K562 (cell line): Measurements from ENCODE around the gene KBTBD2. TPM values are rescaled to one million over a fixed set of nuclear protein-coding genes. Genes with fewer than 3 reads are reported as not detected.

Experiments used
- BCL6 ChIP-seq: fragments of 250-450 bp; sonication (Bioruptor Pico); IDR thresholded peaks from 2 replicates; pipeline ENCODE4 v1.4.0; 2020
- CEBPZ ChIP-seq: fragments of 150-350 bp; IDR thresholded peaks from 2 replicates; pipeline ENCODE4 v1.6.1; 2014; ENCODE audit warnings: low read depth, mild to moderate bottlenecking, low read length, borderline replicate concordance
- CHCHD3 ChIP-seq: fragments of 250-450 bp; sonication (Bioruptor Pico); IDR thresholded peaks from 2 replicates; pipeline ENCODE4 v2.1.2; 2022; ENCODE audit warnings: mild to moderate bottlenecking
- DLX4 ChIP-seq: fragments of 250-450 bp; sonication (Bioruptor Pico); IDR thresholded peaks from 2 replicates; pipeline ENCODE4 v1.6.1; 2021; ENCODE audit warnings: mild to moderate bottlenecking
- FOXA1 ChIP-seq: fragments of 450-650 bp; IDR thresholded peaks from 2 replicates; pipeline ENCODE4 v1.6.1; 2016; ENCODE audit warnings: mild to moderate bottlenecking, borderline replicate concordance
- FUS ChIP-seq: fragments of 200-400 bp; formaldehyde crosslinking; optimal IDR thresholded peaks from 2 replicates; pipeline ENCODE3; 2017; ENCODE audit warnings: low read depth, low read length
- GATA2 ChIP-seq: sonication (generic); formaldehyde crosslinking; IDR thresholded peaks from 2 replicates; pipeline ENCODE4 v1.4.0; 2020; ENCODE audit warnings: mild to moderate bottlenecking, missing genetic modification reagents
- HIVEP1 ChIP-seq: fragments of 250-450 bp; sonication (Bioruptor Pico); IDR thresholded peaks from 2 replicates; pipeline ENCODE4 v1.4.0; 2020; ENCODE audit warnings: mild to moderate bottlenecking
- MXI1 ChIP-seq: IDR thresholded peaks from 2 replicates; pipeline ENCODE4 v1.6.1; 2011; ENCODE audit warnings: low read depth, mild to moderate bottlenecking, improper control_type of control experiment, low read length
- NBN ChIP-seq: fragments of 450-650 bp; IDR thresholded peaks from 2 replicates; pipeline ENCODE4 v1.6.1; 2016; ENCODE audit warnings: low read depth, mild to moderate bottlenecking
- NUFIP1 ChIP-seq: fragments of 450-650 bp; IDR thresholded peaks from 2 replicates; pipeline ENCODE4 v1.6.1; 2018; ENCODE audit not compliant: partially characterized antibody
- POLR2H ChIP-seq: IDR thresholded peaks from 2 replicates; pipeline ENCODE4 v1.6.1; 2016; ENCODE audit warnings: missing genetic modification characterization, low read depth, mild to moderate bottlenecking, control low read depth, missing compliant biosample characterization, moderate library complexity
- RBM17 ChIP-seq: fragments of 200-400 bp; formaldehyde crosslinking; IDR thresholded peaks from 2 replicates; pipeline ENCODE4 v1.6.1; 2017; ENCODE audit warnings: low read depth, mild to moderate bottlenecking, low read length, borderline replicate concordance
- RUNX1 ChIP-seq: sonication (generic); IDR thresholded peaks from 2 replicates; pipeline ENCODE4 v1.6.1; 2016; ENCODE audit warnings: antibody characterized with exemption, low read depth
- SMARCE1 ChIP-seq: fragments of 450-650 bp; IDR thresholded peaks from 2 replicates; pipeline ENCODE4 v1.7.1; 2016; ENCODE audit warnings: mild to moderate bottlenecking
- TAF1 ChIP-seq: IDR thresholded peaks from 2 replicates; pipeline ENCODE4 v1.6.1; 2011; ENCODE audit warnings: mild to moderate bottlenecking, low read length, moderate library complexity; ENCODE audit not compliant: insufficient read depth, control insufficient read depth, severe bottlenecking; ENCODE audit errors: extremely low read depth
- TBP ChIP-seq: optimal IDR thresholded peaks from 2 replicates; pipeline ENCODE3; 2011; ENCODE audit warnings: low read depth, low read length, improper control_type of control experiment
- TCF3 ChIP-seq: sonication (generic); formaldehyde crosslinking; IDR thresholded peaks from 2 replicates; pipeline ENCODE4 v1.4.0; 2020; ENCODE audit warnings: mild to moderate bottlenecking, missing genetic modification reagents
- VEZF1 ChIP-seq: fragments of 200-800 bp; sonication (Bioruptor generic); IDR thresholded peaks from 2 replicates; pipeline ENCODE4 v1.6.1; 2017; ENCODE audit warnings: missing genetic modification characterization, missing compliant biosample characterization
- XRCC5 ChIP-seq: fragments of 200-400 bp; formaldehyde crosslinking; IDR thresholded peaks from 2 replicates; pipeline ENCODE4 v1.6.1; 2017; ENCODE audit warnings: low read depth, mild to moderate bottlenecking, low read length
- ZBTB9 ChIP-seq: fragments of 450-650 bp; formaldehyde crosslinking; IDR thresholded peaks from 2 replicates; pipeline ENCODE4 v1.4.0; 2020; ENCODE audit warnings: mild to moderate bottlenecking, moderate library complexity
- ZNF3 ChIP-seq: fragments of 250-450 bp; sonication (Bioruptor Pico); IDR thresholded peaks from 2 replicates; pipeline ENCODE4 v1.5.0; 2021; ENCODE audit warnings: mild to moderate bottlenecking, moderate library complexity
- ZNF431 ChIP-seq: sonication (generic); formaldehyde crosslinking; IDR thresholded peaks from 2 replicates; pipeline ENCODE4 v1.8.0; 2022; ENCODE audit warnings: mild to moderate bottlenecking, missing genetic modification reagents
- ZNF717 ChIP-seq: fragments of 250-450 bp; sonication (Bioruptor Pico); IDR thresholded peaks from 2 replicates; pipeline ENCODE4 v1.5.0; 2021
- polyA plus RNA-seq, 8 experiments: library from polyadenylated mRNA; depleted of rRNA in 4 of 8; stranded (reverse) in 5 of 8; unstranded in 3 of 8; fragments of >200 nt; fragmentation: Nextera tagmentation in 2 of 8; fragmentation: Illumina TruSeq in 1 of 8; extraction: Ambion mirVana in 2 of 8; extraction: Trizol in 1 of 8; gene quantifications; 2 replicates each; pipeline versions ENCODE4 v1.2.1 to v1.2.3, GENCODE V29; 2011 to 2014; ENCODE audit warnings: inconsistent platforms in 1 of 8, missing spikeins in 1 of 8
- total RNA-seq, 7 experiments: library from RNA; depleted of rRNA in 6 of 7; stranded (reverse); fragments of >200 nt in 6 of 7; fragmentation: Illumina TruSeq in 2 of 7; extraction: Trizol in 2 of 7; gene quantifications; 2 replicates each; pipeline versions ENCODE4 v1.2.1 to v1.2.3, GENCODE V29; 2011 to 2021; ENCODE audit warnings: low replicate concordance in 1 of 7

Gene KBTBD2
- total and polyA plus RNA-seq, 9 of the 15 experiments (the other 6 are each of a cell fraction or from before 2014, with no cell fraction given): 22.8 to 62.2 (median 30.8) TPM

- peak; percentile 0 for TF ChIP-seq TAF1
- TF ChIP-seq BCL6: no peak
- peak; percentile 98 for TF ChIP-seq VEZF1 (CRISPR knock-in tag)
- no peak for TF ChIP-seq MXI1
- TF ChIP-seq DLX4 (CRISPR knock-in tag): no peak
- TF ChIP-seq FOXA1: no peak
- TF ChIP-seq TCF3 (CRISPR knock-in tag): peak; percentile 20
- TF ChIP-seq POLR2H (tag): 0 out of 2 replicates have a peak, but pooled peaks have one; percentile 9
- peak; percentile 88 for TF ChIP-seq HIVEP1 (CRISPR knock-in tag)
- no peak for TF ChIP-seq RUNX1
- no peak for TF ChIP-seq FUS
- TF ChIP-seq ZNF717 (CRISPR knock-in tag): no peak
- no peak for TF ChIP-seq NUFIP1
- no peak for TF ChIP-seq ZNF431 (CRISPR knock-in tag)
- peak; percentile 30 for TF ChIP-seq TBP
- TF ChIP-seq CHCHD3 (CRISPR knock-in tag): no peak
- TF ChIP-seq ZNF3 (CRISPR knock-in tag): no peak
- TF ChIP-seq RBM17: no peak
- TF ChIP-seq XRCC5: no peak
- TF ChIP-seq GATA2 (CRISPR knock-in tag): no peak
- no peak for TF ChIP-seq SMARCE1
- peak; percentile 59; the same call in 1 of the 2 replicates for TF ChIP-seq ZBTB9 (CRISPR knock-in tag)
- no peak for TF ChIP-seq NBN
- TF ChIP-seq CEBPZ: no peak
Measured at GRCh38 chr7:32891800-32892520, 400 bp upstream of the KBTBD2 start (continued).
